Parathyroid adenoma (tissue), 2 donors: Measurements from ENCODE around the gene FSIP1.

ENCODE experiments used
- H2AFZ ChIP-seq: fragments of 300-600 bp; sonication (generic); one replicate; pipeline ENCODE4 v1.7.0; 2017; ENCODE audit warnings: antibody characterized with exemption, mild to moderate bottlenecking
- H3K27ac ChIP-seq: fragments of 300-600 bp; sonication (generic); one replicate; pipeline ENCODE4 v1.7.0; 2017
- H3K27me3 ChIP-seq: fragments of 300-600 bp; sonication (generic); one replicate; pipeline ENCODE4 v1.7.0; 2017; ENCODE audit warnings: low read length; ENCODE audit not compliant: control insufficient read depth, insufficient read depth
- H3K36me3 ChIP-seq: fragments of 300-600 bp; sonication (generic); one replicate; pipeline ENCODE4 v1.7.0; 2017; ENCODE audit warnings: low read length; ENCODE audit not compliant: control insufficient read depth, insufficient read depth
- H3K4me1 ChIP-seq: fragments of 300-600 bp; sonication (generic); one replicate; pipeline ENCODE4 v1.7.0; 2017; ENCODE audit warnings: control low read depth
- H3K4me2 ChIP-seq: fragments of 300-600 bp; sonication (generic); one replicate; pipeline ENCODE4 v1.7.0; 2017; ENCODE audit warnings: low read length
- H3K4me3 ChIP-seq: fragments of 300-600 bp; sonication (generic); one replicate; pipeline ENCODE4 v1.7.0; 2017; ENCODE audit warnings: low read depth, low read length
- H3K79me2 ChIP-seq: fragments of 300-600 bp; sonication (generic); one replicate; pipeline ENCODE4 v1.7.0; 2017; ENCODE audit warnings: control low read depth
- H3K9ac ChIP-seq: fragments of 300-600 bp; sonication (generic); one replicate; pipeline ENCODE4 v1.7.0; 2017; ENCODE audit warnings: mild to moderate bottlenecking
- H3K9me3 ChIP-seq: fragments of 300-600 bp; sonication (generic); one replicate; pipeline ENCODE4 v1.7.0; 2017; ENCODE audit warnings: low read length; ENCODE audit not compliant: control insufficient read depth
- CTCF ChIP-seq: fragments of 300-600 bp; sonication (generic); IDR thresholded peaks from one replicate; pipeline ENCODE4 v1.7.0; 2017; ENCODE audit warnings: antibody characterized with exemption, mild to moderate bottlenecking
- donor health status: primary hyperparathyroidism.

FSIP1 gene

GRCh38 chr15:39575180-39575579 lies 207.5 kb downstream of the FSIP1 start:
- no peak for TF ChIP-seq CTCF
- Histone ChIP-seq H3K4me1 (no peaks in the 10 kb centered on the region), H3K36me3 (no peaks in the 10 kb centered on the region), H3K9ac (no peak overlapping the region), H2AFZ (no peak overlapping the region), H3K27ac (no peak overlapping the region), H3K27me3 (no peaks in the 10 kb centered on the region), H3K4me3 (no peak overlapping the region), H3K79me2 (no peaks in the 10 kb centered on the region), H3K4me2 (no peak overlapping the region), H3K9me3 (no peaks in the 10 kb centered on the region)

GRCh38 chr15:39574427-39574826 lies 208.2 kb downstream of the FSIP1 start:
- Histone ChIP-seq H3K9ac (no peak overlapping the region), H3K27me3 (no peaks in the 10 kb centered on the region), H3K9me3 (no peaks in the 10 kb centered on the region), H3K36me3 (no peaks in the 10 kb centered on the region), H3K79me2 (no peaks in the 10 kb centered on the region), H2AFZ (no peak overlapping the region), H3K4me2 (no peak overlapping the region), H3K4me3 (no peak overlapping the region), H3K4me1 (no peaks in the 10 kb centered on the region), H3K27ac (no peak overlapping the region)
- TF ChIP-seq CTCF = no peak

GRCh38 chr15:39573844-39574243 lies 208.8 kb downstream of the FSIP1 start:
- Histone ChIP-seq H3K79me2 (no peaks in the 10 kb centered on the region), H3K9ac (no peak overlapping the region), H3K36me3 (no peaks in the 10 kb centered on the region), H3K9me3 (no peaks in the 10 kb centered on the region), H3K4me1 (no peaks in the 10 kb centered on the region), H3K4me2 (no peak overlapping the region), H3K4me3 (no peak overlapping the region), H2AFZ (no peak overlapping the region), H3K27me3 (no peaks in the 10 kb centered on the region), H3K27ac (no peak overlapping the region)
- TF ChIP-seq CTCF = no peak

GRCh38 chr15:39573287-39573686 lies 209.4 kb downstream of the FSIP1 start:
- no peak overlapping the region for H3K9ac ChIP-seq
- H3K9me3 ChIP-seq = no peaks in the 10 kb centered on the region
- H3K4me1 ChIP-seq = no peaks in the 10 kb centered on the region
- H3K27ac ChIP-seq = no peak overlapping the region
- no peaks in the 10 kb centered on the region for H3K36me3 ChIP-seq
- H3K79me2 ChIP-seq = no peaks in the 10 kb centered on the region
- no peak overlapping the region for H3K4me3 ChIP-seq
- H2AFZ ChIP-seq = no peak overlapping the region
- no peaks in the 10 kb centered on the region for H3K27me3 ChIP-seq
- H3K4me2 ChIP-seq = no peak overlapping the region
- no peak for TF ChIP-seq CTCF

GRCh38 chr15:39565851-39566250 lies 216.8 kb downstream of the FSIP1 start:
- Histone ChIP-seq H3K27ac (no peak overlapping the region), H3K9me3 (no peaks in the 10 kb centered on the region), H3K4me1 (no peaks in the 10 kb centered on the region), H2AFZ (no peak overlapping the region), H3K4me2 (no peak overlapping the region), H3K9ac (no peak overlapping the region), H3K4me3 (no peak overlapping the region), H3K36me3 (no peaks in the 10 kb centered on the region), H3K27me3 (no peaks in the 10 kb centered on the region), H3K79me2 (no peaks in the 10 kb centered on the region)
- TF ChIP-seq CTCF = no peak
